WI38 (cell line): ENCODE results near the gene EQTN.

Experiments
- H3K4me3 ChIP-seq: 2 replicates; pipeline ENCODE4 v1.5.1; 2011; ENCODE audit warnings: low read depth, mild to moderate bottlenecking, control low read depth, low read length
- TF ChIP-seq, protein P1 (sequence below): IDR thresholded peaks from 2 replicates; pipeline ENCODE4 v1.5.1; 2012; ENCODE audit warnings: low read depth, mild to moderate bottlenecking, control low read depth, low read length

The EQTN gene

DNA sequence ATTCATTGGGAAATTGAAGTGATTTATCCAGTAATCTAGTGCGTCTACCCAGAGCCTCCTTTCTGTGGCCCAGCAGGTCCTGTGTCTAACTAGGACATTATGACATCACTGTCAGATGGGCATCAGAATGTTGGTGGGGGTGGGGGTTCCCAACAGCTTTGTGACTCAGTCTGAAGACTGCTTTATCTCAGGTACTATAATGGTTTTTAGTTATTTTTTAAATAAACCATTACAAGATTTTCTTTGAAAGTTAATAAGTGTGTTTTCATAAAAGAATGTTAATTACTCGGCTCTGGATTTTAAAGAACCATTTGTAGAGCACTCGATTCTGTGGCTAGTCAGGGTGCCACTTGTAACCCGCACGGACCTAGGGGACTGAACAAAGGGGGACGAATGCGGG, at the start of gene EQTN:
Gene EQTN, minus strand, starts transcription at position 101 of the 400 bp plus-strand sequence. Its CDS starts 95 bp downstream, at position 6.
- TF ChIP-seq, protein P1, sequence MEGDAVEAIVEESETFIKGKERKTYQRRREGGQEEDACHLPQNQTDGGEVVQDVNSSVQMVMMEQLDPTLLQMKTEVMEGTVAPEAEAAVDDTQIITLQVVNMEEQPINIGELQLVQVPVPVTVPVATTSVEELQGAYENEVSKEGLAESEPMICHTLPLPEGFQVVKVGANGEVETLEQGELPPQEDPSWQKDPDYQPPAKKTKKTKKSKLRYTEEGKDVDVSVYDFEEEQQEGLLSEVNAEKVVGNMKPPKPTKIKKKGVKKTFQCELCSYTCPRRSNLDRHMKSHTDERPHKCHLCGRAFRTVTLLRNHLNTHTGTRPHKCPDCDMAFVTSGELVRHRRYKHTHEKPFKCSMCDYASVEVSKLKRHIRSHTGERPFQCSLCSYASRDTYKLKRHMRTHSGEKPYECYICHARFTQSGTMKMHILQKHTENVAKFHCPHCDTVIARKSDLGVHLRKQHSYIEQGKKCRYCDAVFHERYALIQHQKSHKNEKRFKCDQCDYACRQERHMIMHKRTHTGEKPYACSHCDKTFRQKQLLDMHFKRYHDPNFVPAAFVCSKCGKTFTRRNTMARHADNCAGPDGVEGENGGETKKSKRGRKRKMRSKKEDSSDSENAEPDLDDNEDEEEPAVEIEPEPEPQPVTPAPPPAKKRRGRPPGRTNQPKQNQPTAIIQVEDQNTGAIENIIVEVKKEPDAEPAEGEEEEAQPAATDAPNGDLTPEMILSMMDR = no peak
- H3K4me3 ChIP-seq = no peak within 1 kb of the TSS

DNA sequence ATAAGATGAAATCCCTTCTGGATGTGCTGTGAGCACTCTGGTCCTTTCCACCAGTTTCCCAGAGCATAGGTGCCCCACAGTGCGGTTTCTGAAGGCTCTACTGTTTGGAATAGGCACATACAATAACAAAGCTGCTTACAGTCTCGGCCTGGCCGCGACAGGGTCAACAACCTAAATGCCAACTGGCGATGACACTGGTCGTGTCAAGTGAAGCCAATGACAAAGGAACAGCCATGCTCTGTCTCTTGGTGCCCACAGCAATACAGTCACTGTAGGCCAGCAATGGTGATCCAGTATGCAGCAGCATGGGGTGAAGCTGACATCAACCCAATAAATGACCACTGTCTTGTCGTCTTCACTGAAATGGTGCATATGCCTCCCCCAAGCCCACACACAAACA, 47.8 kb upstream of the EQTN start:
- TF ChIP-seq, protein P1 = no peak
- no peak overlapping the region for H3K4me3 ChIP-seq

DNA sequence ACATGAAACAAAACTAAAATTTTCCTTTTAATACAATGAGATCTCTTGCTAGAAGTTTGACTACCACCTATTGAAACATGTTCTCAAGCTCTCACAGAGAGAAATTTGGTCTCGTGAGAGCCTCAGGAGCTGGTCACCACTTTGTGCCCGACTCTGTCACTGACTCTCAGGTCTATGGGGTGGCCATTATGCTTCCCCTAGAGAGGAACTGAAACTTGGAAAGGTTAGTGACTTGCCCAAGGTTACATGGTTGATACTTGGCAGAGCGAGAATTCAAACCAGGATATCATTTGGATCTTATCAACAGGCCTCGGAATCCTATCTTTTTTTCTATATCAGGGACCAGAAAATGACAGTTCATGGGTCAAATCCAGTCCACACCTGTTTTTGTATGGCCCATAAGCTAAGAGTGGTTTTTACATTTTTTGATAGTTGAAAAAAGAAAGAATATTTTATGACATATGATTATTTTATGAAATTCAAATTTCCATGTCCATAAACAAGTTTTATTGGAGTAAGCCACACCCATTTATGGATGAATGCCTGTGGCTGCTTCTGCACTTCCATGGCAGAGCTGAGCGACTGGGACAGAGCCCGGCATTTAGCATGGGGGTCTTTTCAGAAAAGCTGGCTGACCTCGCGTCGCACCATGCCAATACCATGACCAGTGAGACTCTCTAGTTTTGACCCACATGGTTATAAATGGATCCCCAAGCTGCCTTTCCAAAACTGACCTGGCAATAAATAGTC, 44.8 kb upstream of the EQTN start:
- TF ChIP-seq, protein P1 = no peak
- no peak overlapping the region for H3K4me3 ChIP-seq

DNA sequence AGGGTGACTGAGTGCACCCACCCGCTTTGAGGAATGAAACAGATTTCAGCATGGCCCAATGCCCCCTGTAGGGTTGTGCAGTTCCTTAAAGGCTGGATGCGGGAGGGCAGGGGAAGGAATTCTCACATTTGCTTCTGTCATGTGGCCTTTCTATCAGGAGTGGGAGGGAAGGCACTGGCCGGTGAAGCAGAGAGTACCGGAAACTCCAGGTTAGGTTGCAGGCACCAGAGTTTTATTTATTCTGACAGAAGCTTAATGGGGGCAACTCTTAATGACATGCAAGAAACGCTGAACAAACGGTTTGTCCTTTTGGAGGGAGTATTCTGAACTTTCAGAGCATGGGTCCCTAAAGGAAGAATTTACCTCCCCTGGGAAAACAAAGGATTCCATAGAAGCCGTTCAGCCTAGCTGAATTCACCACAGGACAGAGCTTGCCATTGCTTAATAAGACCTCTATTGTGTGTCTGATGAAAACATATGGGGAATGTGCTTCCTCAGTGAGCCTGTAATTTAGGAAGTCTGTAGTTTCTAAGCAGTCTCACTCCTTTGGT, 44.1 kb upstream of the EQTN start:
- no peak overlapping the region for H3K4me3 ChIP-seq
- TF ChIP-seq, protein P1 = no peak

DNA sequence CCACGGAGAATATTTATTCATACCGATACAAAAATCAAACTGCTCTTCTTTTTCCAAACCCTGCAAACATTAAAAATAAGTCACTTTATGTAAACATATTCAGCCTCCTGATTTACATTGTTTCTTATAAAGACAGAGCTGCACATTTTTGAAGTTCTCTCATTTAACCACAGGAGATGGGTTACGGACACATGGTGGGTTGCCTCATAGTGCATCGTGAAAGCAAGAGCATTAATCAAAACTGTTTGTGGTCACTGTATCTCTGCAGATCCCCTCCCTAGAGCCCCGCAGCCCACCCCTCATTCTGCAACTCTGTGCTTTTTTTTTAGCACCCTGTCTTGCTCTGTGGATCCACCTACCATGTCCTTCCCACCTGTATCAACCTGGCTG, 43.3 kb upstream of the EQTN start:
- TF ChIP-seq, protein P1 = no peak
- no peak overlapping the region for H3K4me3 ChIP-seq

DNA sequence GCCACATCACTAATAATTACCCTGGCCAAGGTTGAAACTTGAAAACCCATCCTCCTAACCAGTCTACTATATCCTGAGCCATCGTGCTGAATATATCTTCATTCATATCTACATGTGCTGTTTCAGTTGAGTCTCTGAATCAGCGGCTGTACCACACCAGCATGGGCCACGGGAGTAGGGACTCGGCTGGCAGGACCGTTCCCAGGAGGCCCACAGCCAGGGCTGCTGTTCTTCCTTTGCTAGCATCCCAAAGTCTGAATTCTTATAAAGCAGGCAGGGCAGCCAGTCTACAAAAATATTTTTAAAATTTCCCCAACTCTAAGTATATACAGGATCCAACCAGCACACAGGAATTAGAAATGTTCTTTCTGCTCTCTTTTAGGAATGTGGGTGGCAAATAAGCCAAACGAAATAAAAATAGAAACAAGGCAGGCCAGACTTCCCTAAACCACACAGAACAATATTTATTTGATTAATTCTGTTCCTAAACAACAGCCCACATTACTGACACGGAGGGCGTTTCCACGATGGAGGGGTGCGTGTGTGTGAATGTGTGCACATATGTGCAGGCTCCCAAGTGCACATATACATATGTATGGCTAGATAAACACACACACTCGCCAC, 42.8 kb upstream of the EQTN start:
- no peak overlapping the region for H3K4me3 ChIP-seq
- TF ChIP-seq, protein P1 = no peak

DNA sequence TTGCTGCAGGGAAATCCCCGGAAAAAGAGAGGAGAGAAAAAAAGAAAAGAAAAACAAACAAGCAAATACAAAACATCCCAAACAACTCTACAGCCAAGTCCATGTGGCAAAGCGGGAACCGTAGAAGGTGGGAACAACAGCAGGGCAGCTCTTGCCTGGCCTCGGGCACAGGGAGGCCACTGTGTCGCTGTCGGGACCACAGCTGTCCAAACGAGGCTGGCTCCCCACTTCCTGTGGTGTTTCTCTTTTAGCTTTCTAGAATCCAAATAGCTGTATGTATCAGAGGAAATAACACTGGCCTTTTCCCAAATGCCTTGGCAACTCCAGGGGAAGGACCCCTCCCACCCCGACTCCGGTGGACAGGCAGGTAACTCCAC, 41.6 kb upstream of the EQTN start:
- TF ChIP-seq, protein P1 = no peak
- no peak overlapping the region for H3K4me3 ChIP-seq
